ENCODE measurements around the gene TRNT1.

DNA sequence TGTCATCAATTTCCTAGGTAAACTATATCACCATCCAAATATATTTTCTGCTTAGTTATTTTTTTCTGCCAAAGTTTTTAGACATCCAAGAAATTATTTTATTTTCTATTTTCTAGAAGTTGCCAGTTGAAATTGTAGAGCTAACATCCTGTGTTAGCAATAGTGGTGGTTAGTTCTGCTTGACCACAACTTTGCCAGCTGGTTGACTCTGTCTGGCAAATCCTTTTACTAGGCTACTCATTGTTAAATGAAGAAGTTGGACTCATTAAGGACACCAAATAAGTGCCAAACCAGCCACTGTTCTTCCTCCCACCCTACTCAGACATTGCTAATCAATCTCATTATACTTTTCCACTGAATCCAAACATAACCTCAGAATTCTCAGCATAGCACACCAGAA is 68.1 kb downstream of the TRNT1 start:
- TF ChIP-seq CTCF (IDR thresholded peaks at IDR 0.05) (no peak), POLR2A (IDR thresholded peaks at IDR 0.05) (no peak)

Data from heart left ventricle (tissue), 13 donors.